ENCODE measurements around the gene GCC1.

Gene GCC1

DNA sequence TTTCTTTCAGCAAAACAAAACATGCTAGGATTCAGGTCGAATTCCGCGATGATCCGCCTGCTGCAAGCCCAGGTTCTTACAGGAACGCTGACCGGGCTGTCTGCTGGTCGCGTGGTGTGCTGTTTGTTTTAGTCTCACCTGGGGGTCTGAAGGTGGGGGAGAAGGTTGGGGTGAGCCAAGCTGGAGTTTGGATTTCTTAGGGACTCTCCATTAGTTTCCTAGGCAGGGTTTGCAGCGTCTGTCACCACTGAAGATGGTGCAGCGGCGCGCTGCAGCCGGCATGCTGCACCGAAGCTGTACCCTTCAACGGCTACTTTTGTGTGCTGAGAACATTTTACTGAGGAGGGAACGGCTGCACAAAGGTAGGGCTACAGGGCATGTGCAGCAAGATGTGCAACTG lies 48.7 kb downstream of the GCC1 start:
- no peak for DNase-seq (ENCODE audit: low spot score)
- no peak for TF ChIP-seq CTCF (IDR thresholded peaks at IDR 0.05; ENCODE audit: extremely low read depth, missing control alignments)

DNA sequence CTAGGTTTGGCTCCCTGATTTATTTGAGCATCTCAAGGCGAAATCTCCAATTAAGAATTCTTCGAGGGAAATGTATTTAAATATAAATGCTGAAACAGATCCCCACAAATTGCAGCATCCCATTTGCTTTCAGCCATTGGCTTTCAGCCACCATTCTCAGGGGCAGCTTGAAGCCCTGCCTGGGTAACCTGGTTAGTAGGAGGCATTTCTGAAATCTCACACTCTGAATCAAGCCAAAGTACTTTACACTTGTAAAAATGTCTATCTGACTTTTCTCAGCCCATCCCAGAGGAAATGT lies 49.1 kb downstream of the GCC1 start:
- TF ChIP-seq CTCF (IDR thresholded peaks at IDR 0.05; ENCODE audit: extremely low read depth, missing control alignments): no peak
- DNase-seq (ENCODE audit: low spot score): no peak

DNA sequence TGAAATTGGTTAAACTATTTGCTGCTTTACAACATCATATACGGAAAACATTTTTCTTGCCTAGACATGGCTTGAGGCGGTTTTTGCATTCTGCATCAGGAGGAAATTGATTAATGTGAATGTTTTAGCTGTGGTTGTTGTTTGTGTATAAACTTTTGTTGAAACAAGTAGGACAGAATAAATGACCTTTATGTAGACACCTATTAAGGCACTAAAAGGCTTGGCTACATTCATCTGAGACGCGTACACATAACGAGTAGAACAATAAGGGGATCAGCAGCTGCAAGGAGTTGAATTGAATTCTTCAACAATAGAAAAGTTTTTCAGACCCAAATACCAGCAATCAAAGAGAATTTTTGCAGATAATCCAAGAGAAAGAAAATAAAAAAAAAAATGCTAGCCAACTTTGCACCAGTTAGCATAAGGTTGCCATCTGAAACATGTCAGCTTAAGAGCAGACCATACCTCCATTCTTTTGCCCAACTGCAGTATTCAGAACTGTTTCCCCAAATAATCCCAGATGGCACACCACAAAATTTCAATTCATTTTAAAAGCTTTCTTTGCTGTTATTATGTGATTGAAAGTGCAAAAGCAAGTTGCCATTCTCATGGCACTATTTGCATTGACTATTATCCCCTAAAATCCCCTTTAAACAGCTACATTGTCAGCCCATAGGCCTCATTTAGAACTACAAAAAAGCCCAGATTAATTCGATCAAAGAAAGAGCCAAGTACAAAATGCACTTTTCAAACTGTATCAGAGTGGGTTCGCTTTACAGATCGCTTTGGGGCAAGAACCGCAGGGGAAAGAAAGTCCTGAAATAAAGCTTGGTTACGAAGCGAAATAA lies 49.6 kb downstream of the GCC1 start:
- no peak for DNase-seq (ENCODE audit: low spot score)
- TF ChIP-seq CTCF (IDR thresholded peaks at IDR 0.05; ENCODE audit: extremely low read depth, missing control alignments): no peak

- DNase-seq (ENCODE audit: low spot score): no peak
These were observed 50.8 kb downstream of the GCC1 start for GRCh38 chr7:127534636-127535035.

DNA sequence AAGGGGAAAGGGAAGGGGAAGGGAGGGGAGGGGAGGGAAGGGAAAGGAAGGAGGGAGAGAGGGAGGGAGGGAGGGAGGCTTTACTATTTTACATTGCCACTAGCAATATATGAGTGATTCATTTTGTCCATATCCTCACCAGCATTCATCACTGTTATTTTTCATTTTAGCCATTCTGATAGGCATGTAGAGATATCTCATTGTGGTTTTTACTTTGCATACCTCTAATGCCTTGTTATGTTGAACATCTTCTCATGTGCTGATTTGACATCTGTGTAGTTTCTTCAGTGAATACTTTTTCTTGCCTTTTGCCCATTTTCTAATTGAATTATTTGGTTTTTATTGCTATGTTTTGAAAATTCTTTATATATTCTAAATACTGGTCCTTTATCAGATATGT lies 52.7 kb downstream of the GCC1 start:
- DNase-seq (ENCODE audit: low spot score): no peak
- TF ChIP-seq CTCF (IDR thresholded peaks at IDR 0.05; ENCODE audit: extremely low read depth, missing control alignments): no peak

More at GRCh38 chr7:127534636-127535035, 50.8 kb downstream of the GCC1 start:
- no peak for TF ChIP-seq CTCF (IDR thresholded peaks at IDR 0.05; ENCODE audit: extremely low read depth, missing control alignments)

- DNase-seq (ENCODE audit: low spot score): no peak
- TF ChIP-seq CTCF (IDR thresholded peaks at IDR 0.05; ENCODE audit: extremely low read depth, missing control alignments): no peak
These were observed 53.2 kb downstream of the GCC1 start for GRCh38 chr7:127532151-127532550.
